HG03521 (cell line): ENCODE data around the gene F7.
"Not testable (repeated sequence)": the region's sequence is repeated elsewhere in the genome, so short reads cannot be mapped to it uniquely, and the experiment has no call there.

Experiments
- ATAC-seq: cut with Tn5 transposase; IDR thresholded peaks from one replicate; pipeline ENCODE4 v1.9.1; 2021; ENCODE audit warnings: mild to moderate bottlenecking, moderate library complexity; ENCODE audit not compliant: unreplicated experiment

Gene F7

GRCh38 chr13:113070855-113071254 lies 34.7 kb upstream of the F7 start:
- no peak for ATAC-seq

GRCh38 chr13:113072376-113072775 lies 33.2 kb upstream of the F7 start:
- ATAC-seq, result no peak

DNA sequence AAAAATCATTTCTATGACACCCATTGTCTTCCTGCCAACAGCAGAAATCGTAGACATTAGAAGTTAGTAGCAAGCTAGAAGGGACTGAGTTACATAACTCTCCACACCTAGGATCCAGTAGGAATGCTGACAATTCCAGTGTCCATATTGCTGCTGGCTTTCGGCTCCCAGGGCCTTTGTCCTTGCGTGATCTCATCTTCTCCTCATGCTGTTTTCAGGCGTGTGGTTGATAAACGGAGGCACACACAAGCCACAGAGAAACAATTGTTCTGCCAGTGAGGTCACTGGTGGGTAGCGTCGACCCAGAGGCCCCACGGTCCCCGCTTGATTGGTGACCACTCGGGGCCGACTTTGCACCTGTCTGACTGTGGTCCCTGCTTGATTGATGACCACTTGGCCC lies 31.6 kb upstream of the F7 start:
- no peak for ATAC-seq

DNA sequence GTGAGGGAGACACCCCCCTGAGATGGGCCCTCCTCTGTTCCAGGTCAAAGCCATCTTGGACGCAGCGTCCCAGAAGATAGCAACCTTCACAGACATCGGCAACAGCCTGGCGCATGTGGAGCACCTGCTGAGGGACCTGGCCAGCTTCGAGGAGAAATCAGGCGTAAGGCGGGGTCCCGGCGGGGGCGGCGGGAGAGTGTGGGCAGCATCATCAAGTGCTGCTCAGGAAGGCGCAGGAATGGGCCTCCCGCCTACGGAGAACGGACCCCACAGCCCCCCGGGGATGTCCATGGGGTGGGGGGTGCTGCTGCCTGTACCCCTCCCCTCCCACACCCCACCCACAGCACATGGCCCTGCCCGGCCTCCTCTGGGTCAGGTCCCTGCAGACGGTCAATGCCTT lies 31.2 kb upstream of the F7 start:
- ATAC-seq, result no peak

DNA sequence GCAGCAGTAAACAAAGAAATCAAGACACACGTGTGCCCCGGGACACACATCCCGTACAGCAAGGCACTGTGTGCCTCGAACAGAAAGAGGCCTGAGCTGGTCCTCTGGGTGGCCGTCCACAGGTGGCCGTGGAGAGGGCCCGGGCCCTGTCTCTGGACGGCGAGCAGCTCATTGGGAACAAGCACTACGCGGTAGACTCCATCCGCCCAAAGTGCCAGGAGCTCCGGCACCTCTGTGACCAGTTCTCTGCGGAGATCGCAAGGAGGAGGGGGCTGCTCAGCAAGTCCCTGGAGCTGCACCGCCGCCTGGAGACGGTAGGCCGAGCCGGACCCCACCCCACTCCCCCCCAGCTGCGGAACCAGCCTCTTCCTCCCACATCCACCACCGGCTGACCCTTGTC lies 30.7 kb upstream of the F7 start:
- no peak for ATAC-seq

DNA sequence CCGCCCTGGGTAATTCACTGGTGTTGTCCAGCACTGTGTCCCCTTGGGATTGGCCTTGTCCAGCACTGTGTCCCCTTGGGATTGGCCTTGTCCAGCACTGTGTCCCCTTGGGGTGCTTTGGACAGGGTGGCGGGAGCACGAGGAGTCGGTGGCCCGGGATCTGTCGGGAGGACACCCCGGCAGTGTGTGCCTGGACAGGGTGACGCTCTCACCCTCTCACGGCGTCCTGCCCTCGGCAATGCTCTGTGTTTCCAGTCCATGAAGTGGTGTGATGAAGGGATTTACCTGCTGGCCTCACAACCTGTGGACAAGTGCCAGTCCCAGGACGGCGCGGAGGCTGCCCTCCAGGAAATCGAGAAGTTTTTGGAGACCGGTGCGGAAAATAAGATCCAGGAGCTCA lies 29.9 kb upstream of the F7 start:
- ATAC-seq, result no peak

DNA sequence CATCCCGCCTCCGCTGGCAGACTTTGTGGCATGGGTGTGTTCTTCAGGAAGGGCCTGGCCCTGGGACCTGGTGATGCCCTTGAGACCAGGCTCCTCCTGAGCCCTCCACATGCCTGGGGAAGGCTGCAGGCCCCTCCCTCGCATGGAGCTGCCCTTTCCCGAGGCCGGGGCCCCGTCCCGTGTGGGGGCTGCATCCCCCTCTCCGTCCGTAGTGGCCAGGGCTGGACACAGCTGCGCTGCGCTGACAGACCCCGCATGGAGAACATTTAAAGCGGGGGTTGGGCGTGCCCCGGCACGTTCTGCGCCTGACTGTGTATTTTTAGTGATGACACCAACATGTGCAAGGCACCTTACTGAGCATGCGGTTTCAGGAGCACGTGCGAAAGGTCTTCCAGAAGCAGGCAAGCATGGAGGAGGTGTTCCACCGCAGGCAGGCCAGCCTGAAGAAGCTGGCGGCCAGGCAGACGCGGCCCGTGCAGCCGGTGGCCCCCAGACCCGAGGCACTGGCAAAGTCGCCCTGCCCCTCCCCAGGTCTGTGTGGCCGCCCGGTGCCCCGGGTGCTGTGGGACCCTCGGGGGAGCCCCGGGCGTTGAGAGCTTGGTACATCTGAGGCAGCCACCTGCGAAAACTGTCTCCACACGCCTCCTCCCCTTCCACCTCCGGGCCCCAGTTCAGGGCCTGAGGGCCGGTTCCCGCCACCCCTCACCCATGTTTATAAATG lies 28.8 kb upstream of the F7 start:
- no peak for ATAC-seq

DNA sequence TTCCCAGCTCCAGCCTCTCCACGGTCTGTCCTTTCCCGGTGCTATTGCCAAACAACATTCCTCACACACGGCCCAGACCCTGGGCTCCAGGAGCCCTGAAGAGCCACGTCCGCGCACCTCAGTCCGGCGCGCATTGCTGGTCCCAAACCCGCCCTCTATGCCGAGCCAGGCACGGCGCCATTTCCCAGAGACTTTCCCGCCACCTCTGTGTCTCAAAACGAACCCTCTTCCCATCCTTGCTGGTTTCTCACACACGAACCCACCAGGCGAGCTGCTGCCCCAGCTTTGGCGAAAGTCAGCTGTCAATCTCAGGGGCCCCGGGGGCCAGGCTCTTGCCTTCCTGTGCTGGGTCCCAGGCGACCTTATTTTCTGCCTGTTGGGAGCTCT lies 28.0 kb upstream of the F7 start:
- ATAC-seq, result no peak

GRCh38 chr13:113077953-113078901 lies 27.4 kb upstream of the F7 start:
- no peak for ATAC-seq

DNA sequence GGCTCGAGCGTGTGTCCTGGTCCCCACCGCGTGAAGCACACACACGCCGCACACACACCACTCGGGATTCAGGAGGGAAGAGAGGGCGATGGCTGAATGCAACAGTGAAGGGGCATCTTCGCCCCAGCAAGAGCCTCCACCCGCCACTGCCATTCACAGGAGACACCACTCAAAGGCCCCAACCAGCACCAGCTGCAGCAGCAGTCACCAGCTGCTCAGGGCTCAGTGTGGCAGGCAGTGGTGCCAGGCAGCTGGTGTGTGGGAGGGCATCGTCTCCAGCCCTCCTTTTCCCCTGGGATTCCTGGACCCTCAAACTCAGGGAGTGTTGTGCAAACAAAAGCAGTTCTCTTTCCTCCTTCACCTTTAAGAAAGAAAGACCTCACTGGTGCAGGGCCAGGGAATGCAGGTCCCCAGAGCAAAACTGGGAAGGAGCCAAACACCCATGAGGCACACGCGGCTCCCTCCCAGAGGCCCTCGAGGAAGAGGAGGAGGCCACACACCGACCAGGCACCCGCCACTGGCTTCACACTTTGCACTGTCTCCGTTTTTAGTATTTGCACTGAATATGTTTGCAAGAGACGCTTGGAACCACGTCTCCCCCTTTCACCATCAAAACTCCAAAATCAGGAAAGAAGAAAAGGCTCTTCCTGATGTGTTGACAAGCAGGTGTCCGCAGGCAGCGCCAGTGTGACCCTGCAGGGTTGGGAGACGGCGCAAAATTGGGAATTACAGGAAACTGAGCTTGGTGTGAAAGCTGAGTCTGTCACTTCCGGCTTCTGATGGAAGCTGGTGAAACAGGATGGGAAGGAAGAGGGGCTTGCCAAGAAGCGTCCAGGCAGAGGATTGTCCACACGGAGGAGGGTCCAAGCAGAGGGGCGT lies 26.4 kb upstream of the F7 start:
- ATAC-seq, result no peak

DNA sequence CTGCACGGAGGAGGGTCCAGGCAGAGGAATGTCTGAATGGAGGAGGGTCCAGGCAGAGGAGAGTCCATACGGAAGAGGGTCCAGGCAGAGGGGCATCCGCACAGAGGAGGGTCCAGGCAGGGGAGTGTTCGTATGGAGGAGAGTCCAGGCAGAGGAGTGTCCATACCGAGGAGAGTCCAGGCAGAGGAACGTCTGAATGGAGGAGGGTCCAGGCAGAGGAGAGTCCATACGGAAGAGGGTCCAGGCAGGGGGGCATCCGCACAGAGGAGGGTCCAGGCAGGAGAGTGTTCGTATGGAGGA lies 25.9 kb upstream of the F7 start:
- not testable (repeated sequence) for ATAC-seq

DNA sequence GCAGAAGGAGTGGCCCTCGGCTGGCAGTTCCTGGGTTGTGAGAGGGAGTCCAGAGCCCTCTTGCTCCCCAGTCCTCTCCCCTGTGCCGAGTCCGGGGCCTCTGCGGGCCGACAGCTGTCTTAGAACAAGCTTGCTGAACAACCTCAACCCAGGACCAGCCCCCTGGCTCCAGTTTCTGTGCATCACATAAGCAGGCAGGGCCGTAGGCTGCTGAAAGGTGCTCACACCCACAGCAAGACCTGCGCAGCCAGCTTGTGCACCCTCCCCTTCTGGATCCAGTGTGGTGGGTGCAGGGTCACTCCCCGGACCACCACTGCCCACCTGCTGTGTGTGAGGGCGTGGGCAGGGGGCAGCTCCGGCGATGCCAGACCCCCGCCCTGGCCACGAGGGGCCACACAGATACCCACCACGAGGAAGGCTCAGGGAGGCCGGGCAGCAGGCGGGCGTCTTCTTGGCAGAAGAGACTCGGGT lies 25.2 kb upstream of the F7 start:
- ATAC-seq, result no peak

DNA sequence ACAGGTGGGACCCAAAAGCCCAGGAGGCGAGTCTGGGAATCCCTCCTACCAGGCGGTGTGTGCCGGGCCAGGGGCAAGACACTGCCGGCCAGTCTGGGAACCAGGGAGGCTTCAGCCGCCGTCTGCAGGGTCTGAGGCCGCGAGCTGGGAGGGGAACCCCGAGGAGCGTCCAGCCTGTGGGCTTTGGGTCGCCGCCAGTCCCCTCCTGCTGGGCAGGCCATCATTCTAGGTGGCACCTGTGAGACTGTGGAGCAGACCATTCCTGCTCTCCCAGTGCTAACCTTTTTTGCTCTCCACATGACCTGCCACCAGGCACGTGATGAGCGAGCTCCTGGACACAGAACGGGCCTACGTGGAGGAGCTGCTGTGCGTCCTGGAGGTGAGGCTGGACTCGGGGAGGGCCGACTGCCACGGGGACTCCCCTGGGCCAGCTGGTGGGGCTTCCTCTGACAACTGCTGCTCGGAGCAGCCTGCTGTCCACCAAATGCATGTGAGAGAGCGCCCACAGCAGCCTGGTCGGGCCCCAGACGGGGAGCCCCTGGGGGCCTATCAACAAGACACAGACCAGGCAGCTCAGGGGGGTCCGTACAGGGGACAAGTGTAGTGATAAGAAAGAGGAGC lies 24.6 kb upstream of the F7 start:
- ATAC-seq, result no peak

DNA sequence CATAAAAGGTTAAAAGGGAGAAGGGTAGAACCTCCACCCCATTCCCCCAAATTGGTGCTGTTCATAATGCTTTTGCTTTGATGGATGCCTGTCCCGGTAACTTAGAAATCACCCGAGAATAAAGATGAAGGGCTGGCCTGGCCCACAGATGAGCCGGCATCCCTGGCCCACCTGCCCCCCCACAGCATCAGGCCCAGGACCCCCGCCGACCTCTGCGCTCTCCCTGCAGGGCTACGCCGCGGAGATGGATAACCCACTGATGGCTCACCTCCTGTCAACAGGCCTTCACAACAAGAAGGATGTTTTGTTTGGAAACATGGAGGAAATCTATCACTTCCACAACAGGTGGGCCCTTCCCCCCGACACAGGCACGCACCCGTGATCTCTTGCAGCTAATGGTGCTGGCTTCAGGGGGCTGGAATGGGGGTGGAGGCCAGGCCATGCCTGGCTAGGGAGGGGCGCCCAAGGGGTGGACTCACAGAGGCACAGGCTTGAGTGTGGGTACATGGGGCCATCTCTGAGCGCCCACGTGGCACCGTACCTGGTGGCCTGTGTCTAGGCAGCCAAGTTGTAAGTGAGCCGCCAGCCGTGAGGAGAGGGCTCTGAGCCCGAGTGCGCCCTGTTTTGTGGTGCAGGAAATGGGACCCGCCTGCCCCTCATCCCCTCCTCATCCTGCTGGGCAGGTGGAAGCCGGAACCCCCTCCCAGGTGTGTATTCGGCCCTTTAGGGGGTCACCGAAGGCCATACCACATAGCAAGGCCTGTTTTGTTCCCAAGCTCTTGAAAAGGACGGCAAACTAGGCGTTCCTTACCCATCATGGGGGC lies 23.2 kb upstream of the F7 start:
- ATAC-seq, result no peak

- no peak for ATAC-seq
Measured at GRCh38 chr13:113083022-113083373, 22.6 kb upstream of the F7 start.

DNA sequence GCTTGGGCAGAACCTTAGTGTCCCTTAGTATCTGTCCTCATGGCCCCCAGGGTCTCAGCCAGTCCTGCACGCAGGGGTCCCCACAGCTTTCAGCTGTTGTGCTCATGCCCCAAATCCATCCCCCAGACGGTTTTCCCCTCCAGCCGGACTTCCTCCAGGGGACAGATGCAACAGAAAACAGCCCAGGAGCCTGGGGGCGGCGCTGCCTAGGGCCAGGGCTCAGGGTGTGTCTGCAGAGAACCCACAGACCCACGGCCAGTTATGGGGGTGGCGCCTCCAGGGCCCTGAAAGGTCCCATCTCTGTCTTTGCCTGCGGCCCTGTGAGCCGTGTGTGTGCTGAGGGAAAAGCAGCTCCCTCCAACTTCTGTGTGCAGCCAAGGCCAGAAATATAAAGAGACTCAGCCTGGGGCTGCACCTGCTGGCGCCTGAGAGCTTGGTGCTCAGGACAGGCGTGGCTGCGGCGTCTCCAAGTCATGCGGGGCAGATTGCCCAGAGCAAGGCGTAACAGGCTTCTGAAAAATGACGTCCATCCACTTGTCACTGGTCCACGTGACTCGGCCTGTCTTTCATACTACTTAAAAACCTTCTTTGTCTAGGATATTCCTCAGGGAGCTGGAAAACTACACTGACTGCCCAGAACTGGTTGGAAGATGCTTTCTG lies 22.1 kb upstream of the F7 start:
- no peak for ATAC-seq

DNA sequence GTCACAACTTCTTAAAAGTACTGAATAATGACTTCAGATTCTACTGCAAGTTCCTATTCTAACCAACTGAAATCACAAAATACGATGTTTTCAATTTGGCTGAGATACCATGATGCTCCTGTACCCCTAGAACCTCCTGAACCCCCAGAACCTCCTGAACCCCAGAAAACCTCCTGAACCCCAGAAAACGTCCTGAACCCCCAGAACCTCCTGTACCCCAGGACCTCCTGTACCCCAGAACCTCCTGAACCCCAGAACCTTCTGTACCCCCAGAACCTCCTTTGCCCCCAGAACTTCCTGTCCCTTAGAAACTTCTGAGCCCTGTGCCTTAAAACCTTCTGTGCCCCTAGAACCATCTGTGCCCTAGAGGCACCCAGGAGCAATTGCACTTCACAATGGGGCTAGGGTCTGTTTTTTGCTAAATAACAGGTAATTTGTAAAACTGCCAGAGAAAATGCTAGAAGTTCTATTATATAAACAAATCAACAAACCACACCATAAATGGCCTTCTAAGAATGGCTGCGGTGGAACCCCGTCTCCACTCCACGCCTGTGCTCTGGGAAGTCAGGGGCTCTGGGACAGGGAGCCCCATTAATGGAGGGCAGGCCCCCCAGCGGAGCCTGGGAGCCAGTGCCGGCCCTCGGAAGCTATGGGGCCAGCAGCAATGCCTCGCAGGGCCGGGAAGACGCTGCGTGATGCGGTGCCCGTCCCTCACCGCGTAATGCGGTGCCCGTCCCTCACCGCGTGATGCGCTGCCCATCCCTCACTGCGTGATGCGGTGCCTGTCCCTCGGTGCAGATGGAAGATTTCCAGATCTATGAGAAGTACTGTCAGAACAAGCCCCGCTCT lies 21.3 kb upstream of the F7 start:
- no peak for ATAC-seq

GRCh38 chr13:113084943-113085540 lies 20.5 kb upstream of the F7 start:
- no peak for ATAC-seq
